ENCODE measurements around the gene ANKRD7.

The ANKRD7 gene

DNA sequence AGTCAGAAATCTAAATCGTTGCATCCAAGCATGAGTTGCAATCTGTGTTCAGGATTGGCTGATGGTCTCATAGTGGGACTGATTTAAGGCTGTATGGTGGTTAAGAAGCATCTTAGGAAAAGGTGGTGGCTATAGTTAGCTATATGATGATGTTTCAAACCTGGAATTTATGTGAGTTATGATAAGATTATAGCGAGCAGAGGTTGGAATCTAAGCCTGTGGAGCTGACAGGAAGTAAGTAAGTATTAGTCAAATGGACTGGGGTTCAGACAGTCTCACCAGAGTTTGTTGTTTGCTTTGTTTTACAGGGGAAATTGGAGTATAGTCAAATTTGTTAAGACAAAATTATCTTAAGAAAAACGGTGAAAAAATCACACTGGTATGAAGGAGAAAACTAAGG, 56.7 kb downstream of the ANKRD7 start:
- H3K4me3 Mint-ChIP-seq, result no peak overlapping the region
- H3K4me1 Mint-ChIP-seq, result no peaks in the 10 kb centered on the region
- peaks cover 41% of the 10 kb centered on the region for H3K27me3 Mint-ChIP-seq
- H3K27ac Mint-ChIP-seq, result no peak overlapping the region
- no peaks in the 10 kb centered on the region for H3K36me3 Mint-ChIP-seq
- no peaks in the 10 kb centered on the region for H3K9me3 Mint-ChIP-seq

DNA sequence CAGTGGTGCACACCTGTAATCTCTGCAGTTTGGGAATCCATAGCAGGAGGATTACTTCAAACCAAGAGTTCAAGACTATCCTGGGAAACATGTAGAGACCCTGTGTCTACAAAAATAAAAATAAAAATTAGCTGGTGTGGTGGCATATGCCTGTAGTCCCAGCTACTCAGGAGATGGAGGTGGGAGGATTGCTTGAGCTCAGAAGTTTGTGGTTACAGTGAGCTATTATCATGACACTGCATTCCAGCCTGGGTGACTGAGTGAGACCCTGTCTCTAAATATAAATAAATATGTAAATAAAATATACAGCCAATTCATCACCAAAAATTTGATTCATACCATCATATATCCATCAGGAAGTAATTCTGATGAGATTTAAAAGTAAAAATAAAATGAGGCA, 60.9 kb downstream of the ANKRD7 start:
- Mint-ChIP-seq H3K4me3 (no peak overlapping the region), H3K27me3 (peaks cover 35% of the 10 kb centered on the region), H3K36me3 (peaks cover 2% of the 10 kb centered on the region), H3K27ac (no peak overlapping the region), H3K9me3 (peaks cover 21% of the 10 kb centered on the region), H3K4me1 (peaks cover 22% of the 10 kb centered on the region)

DNA sequence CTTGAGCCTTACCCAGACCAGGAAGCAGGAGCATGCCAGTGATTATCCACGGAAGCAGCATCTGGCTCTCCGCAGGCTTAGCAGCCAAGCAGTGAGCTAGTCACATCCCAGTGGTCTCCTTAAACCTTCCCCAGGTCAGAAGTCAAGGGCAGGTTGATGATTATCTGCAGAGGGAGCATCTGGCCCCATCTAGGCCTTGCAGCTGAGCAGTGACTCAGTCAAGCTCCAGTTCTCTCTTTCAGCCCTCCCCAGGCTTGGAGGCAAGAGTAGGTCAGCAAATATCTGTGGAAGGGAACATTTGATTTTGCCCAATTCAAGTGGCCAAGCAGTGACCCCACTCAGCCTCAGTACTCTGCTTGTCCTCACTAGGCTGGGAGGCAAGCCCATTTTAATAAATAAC, 61.6 kb downstream of the ANKRD7 start:
- H3K36me3 Mint-ChIP-seq, result peaks cover 2% of the 10 kb centered on the region
- H3K9me3 Mint-ChIP-seq, result peaks cover 22% of the 10 kb centered on the region
- H3K4me1 Mint-ChIP-seq, result peaks cover 22% of the 10 kb centered on the region
- no peak overlapping the region for H3K27ac Mint-ChIP-seq
- H3K27me3 Mint-ChIP-seq, result peaks cover 27% of the 10 kb centered on the region
- no peak overlapping the region for H3K4me3 Mint-ChIP-seq

DNA sequence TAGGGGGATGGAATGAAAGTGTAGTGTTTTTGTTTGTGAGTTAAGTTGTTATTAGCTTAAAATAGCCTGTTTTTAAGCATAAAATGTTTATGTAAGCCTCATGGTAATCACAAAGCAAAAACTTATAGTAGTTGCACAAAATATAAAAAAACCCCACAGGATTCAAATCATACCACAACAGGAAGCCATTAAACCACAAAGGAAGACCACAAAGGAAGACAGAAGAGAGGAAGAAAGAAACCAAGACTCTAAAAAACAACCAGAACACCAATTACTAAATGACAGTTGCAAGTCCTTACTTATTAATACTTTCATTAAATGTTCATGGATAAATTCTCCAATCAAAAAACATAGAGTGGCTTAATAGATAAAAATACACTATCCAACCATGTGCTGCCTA, 63.6 kb downstream of the ANKRD7 start:
- peaks cover 22% of the 10 kb centered on the region for H3K9me3 Mint-ChIP-seq
- H3K36me3 Mint-ChIP-seq, result peaks cover 2% of the 10 kb centered on the region
- peaks cover 22% of the 10 kb centered on the region for H3K4me1 Mint-ChIP-seq
- H3K27me3 Mint-ChIP-seq, result peaks cover 23% of the 10 kb centered on the region
- peak overlapping the region; percentile 21 for H3K27ac Mint-ChIP-seq
- H3K4me3 Mint-ChIP-seq, result peak overlapping the region; percentile 23

DNA sequence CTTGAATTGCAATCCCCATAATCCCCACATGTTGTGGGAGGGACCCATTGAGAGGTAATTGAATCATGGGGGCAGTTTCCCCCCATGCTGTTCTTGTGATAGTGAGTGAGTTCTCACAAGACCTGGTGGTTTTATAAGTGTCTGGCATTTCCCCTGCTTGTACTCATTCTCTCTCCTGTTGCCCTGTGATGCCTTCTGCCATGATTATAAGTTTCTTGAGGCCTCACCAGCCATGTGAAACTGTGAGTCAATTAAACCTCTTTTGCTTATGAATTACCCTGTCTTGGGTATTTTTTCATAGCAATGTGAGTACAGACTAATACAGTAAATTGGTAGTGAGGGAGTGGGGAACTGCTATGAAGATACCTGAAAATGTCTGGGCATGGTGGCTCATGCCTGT, 65.0 kb downstream of the ANKRD7 start:
- Mint-ChIP-seq H3K27me3 (peaks cover 18% of the 10 kb centered on the region), H3K4me1 (peaks cover 22% of the 10 kb centered on the region), H3K4me3 (no peak overlapping the region), H3K36me3 (peaks cover 2% of the 10 kb centered on the region), H3K9me3 (peaks cover 22% of the 10 kb centered on the region), H3K27ac (no peak overlapping the region)

Measured in activated naive CD4-positive, alpha-beta T cell treated with anti-CD3 and anti-CD28 coated beads, Interleukin-2, amount 50 U/mL, for 24 hours (primary cell).